Ovary (tissue), 9 donors: ENCODE results near the gene LYRM7. TPM values are rescaled to one million over a fixed set of nuclear protein-coding genes. Genes with fewer than 3 reads are reported as not detected.

Experiments used
- DNase-seq, 5 donors: peaks; one replicate each; pipeline ENCODE4 v3.0.0-alpha.2; 2019 to 2020
- H3K27ac ChIP-seq, 2 donors: fragments of 200-600 bp; one replicate each; pipeline versions ENCODE4 v1.5.1 to v1.8.0; 2019 to 2022
- H3K27me3 ChIP-seq: fragments of 200-600 bp; one replicate; pipeline ENCODE4 v1.8.0; 2022
- H3K36me3 ChIP-seq: fragments of 200-600 bp; sonication (generic); one replicate; pipeline ENCODE4 v1.5.1; 2019
- H3K4me1 ChIP-seq: one replicate; pipeline ENCODE4 v1.8.1; 2013; ENCODE audit warnings: mild to moderate bottlenecking, moderate library complexity; ENCODE audit not compliant: insufficient read depth
- H3K4me3 ChIP-seq: fragments of 200-600 bp; sonication (generic); one replicate; pipeline ENCODE4 v1.5.1; 2017
- H3K9me3 ChIP-seq, 2 donors: fragments of 200-600 bp in 1 of 2; sonication (generic) in 1 of 2; one replicate each; pipeline versions ENCODE4 v1.5.1 to v1.8.1; 2013 to 2019; ENCODE audit warnings: mild to moderate bottlenecking in 1 of 2, moderate library complexity in 1 of 2
- EP300 ChIP-seq: sonication (generic); formaldehyde crosslinking; IDR thresholded peaks from one replicate; pipeline ENCODE4 v1.6.1; 2017; ENCODE audit warnings: antibody characterized with exemption
- POLR2A ChIP-seq: fragments of 450-650 bp; IDR thresholded peaks from one replicate; pipeline ENCODE4 v1.6.1; 2017; ENCODE audit warnings: antibody characterized with exemption, mild to moderate bottlenecking, moderate library complexity
- WGBS, 3 donors: extraction: QIAGEN DNeasy Blood & Tissue Kit in 1 of 3; methylation state at CpG; one replicate each; pipeline versions ENCODE4 v1.1.5 to v1.1.7; 2013 to 2017; 5-methylcytosine and 5-hydroxymethylcytosine counted together
- intact Hi-C, 4 donors: fragments of 100-400 bp; cut with DNase I; formaldehyde crosslinking; loops; one replicate each; pipeline versions ENCODE4 v1.11.0 to v1.15.1; 2022 to 2023
- polyA plus RNA-seq, 2 donors: library from polyadenylated mRNA; stranded (reverse); fragments of 200-250 nt in 1 of 2; fragments of 350-450 nt in 1 of 2; fragmentation: Illumina TruSeq in 1 of 2; extraction: RNeasy Lipid Tissue Mini Kit (QIAGEN cat#74804) in 1 of 2; gene quantifications; one replicate each; pipeline ENCODE4 v1.2.3, GENCODE V29; 2013 to 2014
- total RNA-seq, 7 donors: library from RNA; depleted of rRNA in 2 of 7; stranded (reverse); fragments of >200 nt in 2 of 7; fragmentation: NEBNext Ultra II Directional in 3 of 7; extraction: Animal tissue kit (Norgen Biotek cat#: 25700) in 3 of 7; gene quantifications; one replicate each; pipeline versions ENCODE4 v1.1.0 to v1.2.4, GENCODE V29; 2016 to 2023
- TF ChIP-seq, protein P1 (sequence below), 3 donors: fragments of 450-650 bp in 2 of 3; fragments of 200-600 bp in 1 of 3; IDR thresholded peaks; one replicate each; pipeline versions ENCODE4 v1.5.1 to v1.8.0; 2016 to 2022; ENCODE audit warnings: antibody characterized with exemption in 3 of 3, mild to moderate bottlenecking in 1 of 3
- donor health status: DM: no; HTN: no; CAD: no; lungs with moderate emphysema.
- donor health status: DM: no; HTN: no; CAD: no.
- donor health status: Bipolar disorder and iron deficiency.
- donor health status: DM: yes; HTN: yes; CAD: no.
- donor health status: DM: no; HTN: no; CAD: no.
- donor health status: DM: yes; HTN: yes; CAD: no.

The LYRM7 gene
- total and polyA plus RNA-seq, 9 donors: 3.9 to 17.9 (median 9.0) TPM

DNA sequence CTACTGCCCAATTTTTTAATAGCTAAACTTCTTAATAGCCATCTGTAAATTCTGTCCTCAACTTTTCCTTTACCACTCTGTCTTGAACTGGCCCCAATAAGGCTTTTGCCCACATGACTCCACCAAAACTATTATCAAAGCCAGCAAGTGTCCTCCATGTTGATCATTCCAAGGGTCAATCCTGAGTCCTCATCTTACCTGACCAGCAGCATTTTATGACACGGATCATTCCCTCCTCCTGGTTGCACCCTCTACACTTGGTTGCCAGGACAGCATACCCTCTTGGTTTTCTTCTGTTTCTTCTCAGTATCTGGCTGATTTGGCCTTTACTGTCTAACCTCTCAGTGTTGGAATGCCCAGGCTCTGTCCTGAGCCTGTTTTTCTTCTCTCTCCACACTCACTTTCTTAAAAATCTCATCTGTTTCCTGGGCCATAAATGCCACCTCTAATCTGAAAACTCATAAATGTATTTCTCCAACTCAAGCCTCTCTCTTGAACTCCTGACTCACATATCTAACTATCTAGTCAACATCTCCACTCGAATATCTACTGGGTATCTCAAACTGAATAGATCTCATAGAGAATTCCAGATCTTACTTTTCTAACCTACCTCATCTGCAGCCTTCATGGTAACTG lies 53.1 kb downstream of the LYRM7 start:
- intact Hi-C loops: no loop called here
- no peaks in the 10 kb centered on the region for H3K27me3 ChIP-seq
- TF ChIP-seq EP300 (no peak), POLR2A (no peak)
- TF ChIP-seq, protein P1, sequence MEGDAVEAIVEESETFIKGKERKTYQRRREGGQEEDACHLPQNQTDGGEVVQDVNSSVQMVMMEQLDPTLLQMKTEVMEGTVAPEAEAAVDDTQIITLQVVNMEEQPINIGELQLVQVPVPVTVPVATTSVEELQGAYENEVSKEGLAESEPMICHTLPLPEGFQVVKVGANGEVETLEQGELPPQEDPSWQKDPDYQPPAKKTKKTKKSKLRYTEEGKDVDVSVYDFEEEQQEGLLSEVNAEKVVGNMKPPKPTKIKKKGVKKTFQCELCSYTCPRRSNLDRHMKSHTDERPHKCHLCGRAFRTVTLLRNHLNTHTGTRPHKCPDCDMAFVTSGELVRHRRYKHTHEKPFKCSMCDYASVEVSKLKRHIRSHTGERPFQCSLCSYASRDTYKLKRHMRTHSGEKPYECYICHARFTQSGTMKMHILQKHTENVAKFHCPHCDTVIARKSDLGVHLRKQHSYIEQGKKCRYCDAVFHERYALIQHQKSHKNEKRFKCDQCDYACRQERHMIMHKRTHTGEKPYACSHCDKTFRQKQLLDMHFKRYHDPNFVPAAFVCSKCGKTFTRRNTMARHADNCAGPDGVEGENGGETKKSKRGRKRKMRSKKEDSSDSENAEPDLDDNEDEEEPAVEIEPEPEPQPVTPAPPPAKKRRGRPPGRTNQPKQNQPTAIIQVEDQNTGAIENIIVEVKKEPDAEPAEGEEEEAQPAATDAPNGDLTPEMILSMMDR (IDR thresholded peaks at IDR 0.05): no peak
- DNase-seq: no peak
- no peaks in the 10 kb centered on the region for H3K4me1 ChIP-seq
- no peaks in the 10 kb centered on the region for H3K36me3 ChIP-seq
- no peaks in the 10 kb centered on the region for H3K9me3 ChIP-seq
- WGBS, 3 donors: 84 to 87% (median 86%) methylated on average over 2 of the region's 2 CpGs
- H3K4me3 ChIP-seq: no peak overlapping the region
- H3K27ac ChIP-seq: no peak overlapping the region

DNA sequence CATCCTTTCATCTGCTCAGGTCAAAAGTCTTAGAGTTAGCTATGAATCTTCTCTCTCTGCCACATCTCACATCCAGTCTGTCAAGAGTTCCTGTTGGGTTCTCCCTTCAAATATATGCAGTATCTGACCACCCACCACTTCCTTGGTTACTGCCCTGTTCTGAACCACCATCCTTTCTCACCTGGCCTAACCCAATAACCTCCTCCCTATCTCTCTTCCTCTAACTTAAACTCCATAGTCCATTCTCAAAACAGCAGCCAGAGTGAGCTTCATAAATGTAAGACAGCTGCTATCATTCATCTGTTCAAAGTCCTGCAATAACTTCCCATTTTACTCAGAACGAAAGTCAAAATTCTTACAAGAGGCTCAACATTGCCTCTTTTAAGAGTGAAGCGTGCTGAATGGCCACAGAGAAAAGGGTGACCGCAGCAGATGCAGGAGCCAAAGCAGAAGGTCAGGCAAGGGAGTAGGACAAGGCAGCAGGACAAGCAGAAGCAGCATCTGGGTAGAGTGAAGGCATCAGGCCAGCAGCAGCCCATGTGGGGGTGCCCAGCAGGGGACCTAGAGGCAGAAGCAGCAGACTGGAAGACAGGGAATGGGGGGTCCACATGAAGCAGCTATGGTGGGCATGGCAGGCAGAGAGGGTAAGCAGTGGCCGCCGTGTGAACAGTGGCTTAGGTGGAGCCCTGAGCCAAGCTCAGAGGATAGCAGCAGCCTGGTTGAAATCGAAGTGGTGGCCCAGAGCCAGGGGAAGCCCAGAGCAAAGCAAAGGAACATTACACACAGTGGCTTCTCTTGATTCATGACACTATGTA lies 53.9 kb downstream of the LYRM7 start:
- Histone ChIP-seq H3K9me3 (no peaks in the 10 kb centered on the region), H3K27ac (no peak overlapping the region), H3K36me3 (no peaks in the 10 kb centered on the region), H3K4me1 (no peaks in the 10 kb centered on the region), H3K4me3 (no peak overlapping the region), H3K27me3 (no peaks in the 10 kb centered on the region)
- no peak for DNase-seq
- TF ChIP-seq EP300: no peak
- TF ChIP-seq, protein P1 (IDR thresholded peaks at IDR 0.05): no peak
- no peak for TF ChIP-seq POLR2A
- 81 to 85% (median 84%) methylated on average over 6 of the region's 6 CpGs for WGBS, 3 donors
- intact Hi-C loops: no loop called here

DNA sequence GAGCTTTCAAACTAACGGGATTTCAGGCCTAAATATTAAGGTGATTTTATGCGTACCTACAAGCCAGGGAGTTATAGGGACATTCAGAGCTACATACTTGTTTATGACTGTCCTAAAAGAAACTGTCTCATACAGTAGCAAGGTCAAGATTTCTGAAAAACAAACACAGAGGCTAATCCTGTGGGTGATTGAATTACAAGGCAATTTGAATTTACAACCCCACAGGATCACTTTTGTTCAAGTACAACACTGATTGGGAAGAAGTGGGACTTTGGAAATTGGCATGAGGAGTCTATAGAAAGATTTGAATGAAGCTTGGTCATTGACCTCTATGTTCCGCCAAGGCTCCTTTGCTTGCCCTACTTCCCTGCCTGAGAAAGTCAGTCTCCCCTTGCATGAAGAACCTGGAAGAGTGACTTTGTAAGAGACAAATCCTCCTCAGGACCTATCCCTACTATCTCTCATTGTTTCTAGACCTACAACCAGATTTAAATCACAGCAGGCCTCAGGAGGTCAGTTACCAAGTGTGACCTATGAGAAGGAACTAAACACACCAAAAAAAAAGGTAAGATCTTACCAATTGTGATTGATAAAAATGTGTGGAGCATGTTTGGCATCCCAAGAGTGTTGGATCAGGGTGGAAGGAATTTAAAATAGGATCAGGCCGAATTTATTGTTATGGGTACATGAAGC lies 54.7 kb downstream of the LYRM7 start:
- Histone ChIP-seq H3K4me1 (no peaks in the 10 kb centered on the region), H3K4me3 (no peak overlapping the region), H3K36me3 (no peaks in the 10 kb centered on the region), H3K27me3 (no peaks in the 10 kb centered on the region), H3K27ac (no peak overlapping the region), H3K9me3 (no peaks in the 10 kb centered on the region)
- 80 to 90% (median 90%) methylated on average over 4 of the region's 4 CpGs for WGBS, 3 donors
- intact Hi-C loops: no loop called here
- no peak for DNase-seq
- no peak for TF ChIP-seq POLR2A
- no peak for TF ChIP-seq EP300
- TF ChIP-seq, protein P1 (IDR thresholded peaks at IDR 0.05): no peak

DNA sequence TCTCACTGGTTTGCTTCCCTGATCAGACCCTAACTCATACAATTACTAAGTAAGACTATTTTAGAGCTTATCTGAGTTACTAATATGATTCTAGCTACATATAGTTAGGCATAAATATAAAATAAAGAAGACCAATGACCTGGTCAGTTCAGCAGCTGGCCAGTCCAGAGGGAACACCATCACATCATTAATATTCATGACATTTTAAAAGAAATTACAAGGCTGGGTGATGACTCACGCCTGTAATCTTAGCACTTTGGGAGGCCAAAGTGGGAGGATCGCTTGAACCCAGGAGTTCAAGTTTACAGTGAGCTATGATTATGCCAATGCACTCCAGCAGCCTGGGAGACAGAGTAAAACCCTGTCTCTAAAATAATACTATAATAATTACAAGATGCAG lies 56.2 kb downstream of the LYRM7 start:
- DNase-seq: no peak
- H3K27ac ChIP-seq: no peak overlapping the region
- H3K27me3 ChIP-seq: no peaks in the 10 kb centered on the region
- H3K4me3 ChIP-seq: no peak overlapping the region
- H3K36me3 ChIP-seq: no peaks in the 10 kb centered on the region
- 60 to 78% (median 72%) methylated on average over 2 of the region's 2 CpGs for WGBS, 3 donors
- H3K9me3 ChIP-seq: no peaks in the 10 kb centered on the region
- no peaks in the 10 kb centered on the region for H3K4me1 ChIP-seq
- TF ChIP-seq POLR2A (no peak), EP300 (no peak)
- TF ChIP-seq, protein P1 (IDR thresholded peaks at IDR 0.05): no peak
- intact Hi-C loops: no loop called here
